SW 1271 (cell line): Measurements from ENCODE around the gene ATP6V1G2.
A peak's percentile ranks its signal among the peaks of the same experiment; 100 is the strongest.

Experiments
- DNase-seq, 2 experiments: peaks; one replicate each; lab custom pipeline; 2025; lab: John Stamatoyannopoulos, UW

The ATP6V1G2 gene

GRCh38 chr6:31575952-31576685, 29.7 kb upstream of the ATP6V1G2 start:
- no peak for DNase-seq

GRCh38 chr6:31575335-31575901, 29.0 kb upstream of the ATP6V1G2 start, which contains the start of gene TNF:
TSS of gene TNF (plus strand) at chr6:31575565. CDS start at chr6:31575742, 177 bp downstream.
- no peak for DNase-seq

DNA sequence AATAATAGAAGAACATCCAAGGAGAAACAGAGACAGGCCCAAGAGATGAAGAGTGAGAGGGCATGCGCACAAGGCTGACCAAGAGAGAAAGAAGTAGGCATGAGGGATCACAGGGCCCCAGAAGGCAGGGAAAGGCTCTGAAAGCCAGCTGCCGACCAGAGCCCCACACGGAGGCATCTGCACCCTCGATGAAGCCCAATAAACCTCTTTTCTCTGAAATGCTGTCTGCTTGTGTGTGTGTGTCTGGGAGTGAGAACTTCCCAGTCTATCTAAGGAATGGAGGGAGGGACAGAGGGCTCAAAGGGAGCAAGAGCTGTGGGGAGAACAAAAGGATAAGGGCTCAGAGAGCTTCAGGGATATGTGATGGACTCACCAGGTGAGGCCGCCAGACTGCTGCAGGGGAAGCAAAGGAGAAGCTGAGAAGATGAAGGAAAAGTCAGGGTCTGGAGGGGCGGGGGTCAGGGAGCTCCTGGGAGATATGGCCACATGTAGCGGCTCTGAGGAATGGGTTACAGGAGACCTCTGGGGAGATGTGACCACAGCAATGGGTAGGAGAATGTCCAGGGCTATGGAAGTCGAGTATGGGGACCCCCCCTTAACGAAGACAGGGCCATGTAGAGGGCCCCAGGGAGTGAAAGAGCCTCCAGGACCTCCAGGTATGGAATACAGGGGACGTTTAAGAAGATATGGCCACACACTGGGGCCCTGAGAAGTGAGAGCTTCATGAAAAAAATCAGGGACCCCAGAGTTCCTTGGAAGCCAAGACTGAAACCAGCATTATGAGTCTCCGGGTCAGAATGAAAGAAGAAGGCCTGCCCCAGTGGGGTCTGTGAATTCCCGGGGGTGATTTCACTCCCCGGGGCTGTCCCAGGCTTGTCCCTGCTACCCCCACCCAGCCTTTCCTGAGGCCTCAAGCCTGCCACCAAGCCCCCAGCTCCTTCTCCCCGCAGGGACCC, 28.0 kb upstream of the ATP6V1G2 start:
- DNase-seq, result no peak

DNA sequence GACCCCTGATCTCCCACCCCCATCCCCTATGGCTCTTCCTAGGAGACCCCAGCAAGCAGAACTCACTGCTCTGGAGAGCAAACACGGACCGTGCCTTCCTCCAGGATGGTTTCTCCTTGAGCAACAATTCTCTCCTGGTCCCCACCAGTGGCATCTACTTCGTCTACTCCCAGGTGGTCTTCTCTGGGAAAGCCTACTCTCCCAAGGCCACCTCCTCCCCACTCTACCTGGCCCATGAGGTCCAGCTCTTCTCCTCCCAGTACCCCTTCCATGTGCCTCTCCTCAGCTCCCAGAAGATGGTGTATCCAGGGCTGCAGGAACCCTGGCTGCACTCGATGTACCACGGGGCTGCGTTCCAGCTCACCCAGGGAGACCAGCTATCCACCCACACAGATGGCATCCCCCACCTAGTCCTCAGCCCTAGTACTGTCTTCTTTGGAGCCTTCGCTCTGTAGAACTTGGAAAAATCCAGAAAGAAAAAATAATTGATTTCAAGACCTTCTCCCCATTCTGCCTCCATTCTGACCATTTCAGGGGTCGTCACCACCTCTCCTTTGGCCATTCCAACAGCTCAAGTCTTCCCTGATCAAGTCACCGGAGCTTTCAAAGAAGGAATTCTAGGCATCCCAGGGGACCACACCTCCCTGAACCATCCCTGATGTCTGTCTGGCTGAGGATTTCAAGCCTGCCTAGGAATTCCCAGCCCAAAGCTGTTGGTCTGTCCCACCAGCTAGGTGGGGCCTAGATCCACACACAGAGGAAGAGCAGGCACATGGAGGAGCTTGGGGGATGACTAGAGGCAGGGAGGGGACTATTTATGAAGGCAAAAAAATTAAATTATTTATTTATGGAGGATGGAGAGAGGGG, 27.1 kb upstream of the ATP6V1G2 start:
- DNase-seq, result no peak

GRCh38 chr6:31572041-31572911, 25.9 kb upstream of the ATP6V1G2 start, which contains the start of gene LTA:
TSS of gene LTA (plus strand) at chr6:31572289. CDS start at chr6:31572743, 454 bp downstream.
- no peak for DNase-seq

GRCh38 chr6:31569861-31570536, 23.6 kb upstream of the ATP6V1G2 start:
- DNase-seq, result no peak

- DNase-seq, result no peak
Measured at GRCh38 chr6:31568537-31568961, 22.1 kb upstream of the ATP6V1G2 start.

- no peak for DNase-seq
Measured at GRCh38 chr6:31567531-31568370, 21.3 kb upstream of the ATP6V1G2 start.

DNA sequence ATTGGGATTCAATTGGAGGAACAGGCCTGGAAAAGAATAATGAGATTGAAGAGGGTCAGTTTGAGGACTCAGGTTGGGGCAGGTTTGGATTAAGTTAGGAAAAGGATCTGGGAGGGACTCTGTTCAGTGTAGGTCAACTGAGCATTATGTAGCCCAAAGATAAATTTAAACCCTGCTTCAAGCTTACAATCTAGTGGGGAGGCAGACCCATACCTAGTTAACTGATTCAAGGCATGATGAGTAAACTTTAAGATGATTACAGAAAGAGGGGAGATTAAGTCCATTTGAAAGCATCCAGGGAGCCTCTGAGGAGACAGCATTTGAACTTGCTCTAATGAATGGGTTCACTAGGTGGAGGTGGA, 14.3 kb upstream of the ATP6V1G2 start:
- DNase-seq, result no peak

DNA sequence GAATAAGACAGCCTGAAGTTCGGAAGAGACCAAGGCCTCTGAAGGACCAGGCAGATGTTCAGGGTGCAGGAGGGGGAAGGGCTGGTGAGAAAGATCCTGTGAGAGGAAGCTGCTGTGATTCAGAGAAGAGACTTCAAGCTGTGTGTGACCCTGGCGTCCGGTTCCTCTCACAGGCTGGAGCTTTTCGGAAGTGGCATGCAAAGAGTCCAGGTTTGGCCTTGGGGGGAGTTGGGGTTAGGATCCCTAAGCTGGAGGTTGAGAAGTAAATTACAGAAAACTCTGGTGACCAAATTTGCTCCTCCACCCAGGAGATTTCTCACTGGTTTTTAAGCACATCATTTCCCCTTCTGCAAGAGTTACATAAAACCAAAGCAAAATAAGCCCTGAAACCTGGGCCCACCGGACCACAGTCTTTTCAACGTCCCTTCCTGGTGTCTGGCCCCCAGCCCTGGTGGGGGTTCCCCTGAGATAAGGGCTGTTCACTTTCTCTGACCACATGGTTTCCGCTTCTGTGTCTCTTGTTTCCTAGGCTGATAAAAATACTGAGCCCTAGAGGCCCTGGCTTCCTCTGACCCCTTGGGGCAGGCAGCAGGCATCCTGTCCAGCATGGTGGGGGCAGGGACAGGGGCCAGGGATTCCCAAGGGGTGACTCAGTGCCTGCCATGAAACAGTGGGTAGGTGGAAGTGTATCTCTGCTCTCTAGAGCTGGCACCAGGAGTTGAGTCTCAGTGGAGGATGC, 13.7 kb upstream of the ATP6V1G2 start:
- DNase-seq, result peak; percentile 82 to 92

GRCh38 chr6:31559606-31559957, 13.2 kb upstream of the ATP6V1G2 start:
- DNase-seq, result no peak

GRCh38 chr6:31558631-31559500, 12.5 kb upstream of the ATP6V1G2 start:
- DNase-seq, result no peak

DNA sequence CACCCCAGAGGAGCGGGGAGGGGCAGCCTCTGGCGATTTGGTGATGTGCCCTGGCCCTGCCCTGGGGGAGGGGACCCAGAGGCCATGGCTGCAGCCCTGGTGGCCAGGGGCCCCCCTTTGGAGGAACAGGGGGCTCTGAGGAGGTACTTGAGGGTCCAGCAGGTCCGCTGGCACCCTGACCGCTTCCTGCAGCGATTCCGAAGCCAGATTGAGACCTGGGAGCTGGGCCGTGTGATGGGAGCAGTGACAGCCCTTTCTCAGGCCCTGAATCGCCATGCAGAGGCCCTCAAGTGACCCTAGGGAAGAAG, 11.9 kb upstream of the ATP6V1G2 start:
- DNase-seq, result no peak

- no peak for DNase-seq
Measured at GRCh38 chr6:31557443-31558317, 11.3 kb upstream of the ATP6V1G2 start.

- no peak for DNase-seq
Measured at GRCh38 chr6:31556307-31556706, 9.9 kb upstream of the ATP6V1G2 start.

DNA sequence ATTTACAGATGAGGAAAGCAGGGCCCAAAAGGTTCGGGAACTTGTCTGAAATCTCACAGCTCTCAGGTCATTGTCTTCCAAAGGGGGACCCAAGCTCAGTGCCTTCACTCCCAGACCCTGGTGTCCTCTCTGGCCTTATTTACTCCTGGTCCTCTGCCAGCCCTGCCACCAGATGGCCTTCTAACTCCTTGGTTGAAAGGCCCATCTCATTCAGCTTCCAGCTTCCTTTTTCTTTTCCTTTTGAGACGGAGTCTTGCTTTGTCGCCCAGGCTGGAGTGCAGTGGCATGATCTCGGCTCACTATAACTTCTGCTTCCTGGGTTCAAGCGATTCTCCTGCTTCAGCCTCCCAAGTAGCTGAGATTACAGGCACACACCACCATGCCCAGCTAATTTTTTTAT, 5.0 kb upstream of the ATP6V1G2 start:
- peak; percentile 23 to 74 for DNase-seq

DNA sequence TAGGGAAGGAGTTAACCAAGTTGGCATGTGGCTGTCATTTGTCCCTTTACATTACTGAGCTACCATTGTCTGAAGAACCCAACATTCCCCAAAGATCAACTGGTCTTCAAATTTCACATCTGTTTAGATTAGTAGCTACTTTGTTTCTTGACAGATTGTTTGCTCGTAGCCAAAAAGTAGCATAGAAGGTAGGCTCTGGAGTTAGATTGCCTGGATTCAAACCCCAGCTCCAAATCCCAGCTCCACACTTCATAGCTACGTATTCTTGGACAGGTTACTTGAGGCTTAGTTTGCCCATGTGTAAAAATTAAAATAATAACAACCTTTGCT, 2.1 kb upstream of the ATP6V1G2 start:
- no peak for DNase-seq
